ENCODE measurements around the gene ZNF677.
"Not testable (repeated sequence)": the region's sequence is repeated elsewhere in the genome, so short reads cannot be mapped to it uniquely, and the experiment has no call there.

ZNF677 gene

DNA sequence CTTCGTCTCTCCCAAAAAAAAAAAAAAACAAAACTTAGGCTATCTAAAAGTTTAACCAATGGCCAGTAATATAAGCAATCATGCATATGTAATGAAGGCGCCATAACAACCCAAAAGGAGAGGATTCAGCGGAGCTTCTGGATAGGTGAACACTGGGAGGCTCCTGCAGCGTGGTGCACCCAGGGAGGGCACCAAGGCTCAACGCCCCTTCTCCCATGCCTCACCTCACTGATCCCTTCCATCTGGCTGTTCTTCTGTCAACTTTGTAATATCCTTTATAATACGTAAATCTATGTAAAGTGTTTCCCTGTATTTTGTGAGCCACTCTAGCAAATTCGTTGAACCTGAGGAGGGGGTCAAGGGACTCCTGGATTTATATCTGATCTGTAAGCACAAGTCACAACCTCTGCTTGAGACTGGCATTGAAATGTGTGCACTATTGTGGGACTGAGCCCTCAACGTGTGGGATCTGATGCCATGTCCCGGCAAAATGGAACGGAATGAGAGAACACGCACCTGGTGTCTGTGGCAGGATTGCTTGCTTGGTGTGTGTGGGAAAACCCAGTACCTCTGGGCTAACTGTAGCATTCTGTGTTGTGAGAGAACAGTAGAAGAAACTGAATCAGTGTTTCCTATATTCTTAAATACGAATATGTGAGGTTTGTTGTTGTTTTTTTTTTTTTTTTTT lies 61.0 kb downstream of the ZNF677 start:
- Histone ChIP-seq H3K4me3 (ENCODE audit: low read length) (no peak overlapping the region; the same call in 1 of the 2 replicates), H3K4me1 (ENCODE audit: control insufficient read depth, insufficient read depth, low read length) (no peaks in the 10 kb centered on the region; the same call in 1 of the 2 replicates), H3K27me3 (ENCODE audit: control insufficient read depth, insufficient read depth, low read length) (no peaks in the 10 kb centered on the region), H3K27ac (ENCODE audit: low read length) (no peak overlapping the region), H3K36me3 (ENCODE audit: control insufficient read depth, insufficient read depth, low read length) (no peaks in the 10 kb centered on the region), H3K9me3 (ENCODE audit: control insufficient read depth, insufficient read depth, low read length) (no peaks in the 10 kb centered on the region)
- WGBS (ENCODE audit: insufficient coverage, insufficient read length): no CpG with 5 or more reads among the region's 12 CpGs
- no peak for DNase-seq (ENCODE audit: low read depth, low spot score)

DNA sequence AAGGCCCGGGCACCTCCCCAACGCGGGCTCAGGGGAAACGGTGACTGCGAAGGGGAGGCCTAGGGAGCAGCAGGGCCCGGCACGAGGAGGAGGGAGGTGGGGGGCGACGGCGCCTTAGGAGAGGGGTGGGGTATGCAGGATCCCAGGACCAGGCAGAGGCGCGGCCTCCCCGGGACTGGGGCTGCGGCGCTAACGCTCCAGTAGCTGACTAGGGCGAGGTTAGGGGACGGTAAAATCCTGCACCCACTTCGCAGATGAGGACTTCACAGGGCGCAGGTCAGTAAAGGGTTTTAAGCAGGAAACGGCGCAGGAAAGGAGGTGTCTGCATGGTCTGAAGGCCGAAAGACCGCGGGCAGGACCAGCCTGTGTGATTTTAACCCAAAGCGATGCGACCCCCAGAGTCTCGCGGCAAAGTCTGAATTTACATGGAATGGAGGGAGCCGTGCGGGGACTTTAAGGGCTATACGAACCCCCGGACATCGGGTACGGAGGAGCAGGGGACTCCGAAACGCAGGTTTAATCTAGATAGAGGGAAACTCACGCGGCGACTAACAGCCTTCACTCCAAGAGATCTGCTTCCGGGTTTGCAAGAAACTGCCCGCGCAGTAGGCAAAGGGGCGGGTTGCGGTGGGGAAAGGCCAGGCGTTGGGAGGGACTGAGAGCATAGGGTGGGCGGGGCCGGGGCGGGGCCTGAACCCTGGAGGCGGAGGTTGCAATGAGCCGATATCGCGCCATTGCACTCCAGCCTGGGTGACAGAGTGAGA lies 61.7 kb downstream of the ZNF677 start, which contains the start of gene ZNF665:
Gene ZNF665, minus strand, starts transcription at position 588 of the 764 bp plus-strand sequence. CDS start 10,460 bp downstream, outside the sequence.
- Histone ChIP-seq H3K4me3 (ENCODE audit: low read length) (peak within 1 kb of the TSS; percentile 88), H3K36me3 (ENCODE audit: control insufficient read depth, insufficient read depth, low read length) (no peaks in the 10 kb centered on the region), H3K27me3 (ENCODE audit: control insufficient read depth, insufficient read depth, low read length) (no peaks in the 10 kb centered on the region), H3K4me1 (ENCODE audit: control insufficient read depth, insufficient read depth, low read length) (no peaks in the 10 kb centered on the region; the same call in 1 of the 2 replicates), H3K27ac (ENCODE audit: low read length) (no peak within 1 kb of the TSS), H3K9me3 (ENCODE audit: control insufficient read depth, insufficient read depth, low read length) (no peaks in the 10 kb centered on the region)
- DNase-seq (ENCODE audit: low read depth, low spot score): peak; percentile 50
- WGBS (ENCODE audit: insufficient coverage, insufficient read length): no CpG with 5 or more reads among the region's 53 CpGs

DNA sequence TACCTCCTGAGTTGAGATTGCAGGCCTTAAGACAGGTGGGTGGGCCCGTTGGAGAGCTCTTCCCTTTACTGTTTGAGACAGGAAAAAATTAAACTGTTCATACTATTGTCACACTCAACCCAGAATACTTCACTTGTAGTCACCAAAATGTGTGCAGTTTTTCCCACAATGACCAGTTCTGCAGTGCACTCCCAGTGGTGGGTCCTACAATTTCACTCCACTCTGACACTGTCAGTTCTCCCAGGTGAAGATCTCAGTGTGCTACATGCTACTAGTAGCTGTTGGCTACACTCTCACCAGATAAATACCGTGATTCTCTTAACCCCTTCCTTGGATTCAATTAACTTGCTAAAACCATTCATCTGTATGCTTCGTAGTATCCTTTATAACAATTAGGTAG lies 64.4 kb downstream of the ZNF677 start:
- no peak for DNase-seq (ENCODE audit: low read depth, low spot score)
- no peaks in the 10 kb centered on the region for H3K9me3 ChIP-seq (ENCODE audit: control insufficient read depth, insufficient read depth, low read length)
- H3K4me3 ChIP-seq (ENCODE audit: low read length): no peak overlapping the region
- H3K27ac ChIP-seq (ENCODE audit: low read length): no peak overlapping the region
- no peaks in the 10 kb centered on the region; the same call in 1 of the 2 replicates for H3K4me1 ChIP-seq (ENCODE audit: control insufficient read depth, insufficient read depth, low read length)
- H3K27me3 ChIP-seq (ENCODE audit: control insufficient read depth, insufficient read depth, low read length): no peaks in the 10 kb centered on the region
- WGBS (ENCODE audit: insufficient coverage, insufficient read length): no CpG with 5 or more reads among the region's 3 CpGs
- H3K36me3 ChIP-seq (ENCODE audit: control insufficient read depth, insufficient read depth, low read length): no peaks in the 10 kb centered on the region

- DNase-seq (ENCODE audit: low read depth, low spot score); H3K9me3 ChIP-seq (ENCODE audit: control insufficient read depth, insufficient read depth, low read length); H3K27ac ChIP-seq (ENCODE audit: low read length); H3K36me3 ChIP-seq (ENCODE audit: control insufficient read depth, insufficient read depth, low read length); H3K4me3 ChIP-seq (ENCODE audit: low read length); H3K27me3 ChIP-seq (ENCODE audit: control insufficient read depth, insufficient read depth, low read length); H3K4me1 ChIP-seq (ENCODE audit: control insufficient read depth, insufficient read depth, low read length): not testable (repeated sequence)
- no CpG with 5 or more reads among the region's 16 CpGs for WGBS (ENCODE audit: insufficient coverage, insufficient read length)
Observed at GRCh38 chr19:53189691-53190198, 64.9 kb downstream of the ZNF677 start.

Measured in iPS DF 6.9 (cell line).